GM12874 (cell line): ENCODE data around the gene MAFG.

Experiments used
- TF ChIP-seq, protein P1 (sequence below): IDR thresholded peaks from 2 replicates; pipeline ENCODE4 v1.5.1; 2011; ENCODE audit warnings: low read depth, mild to moderate bottlenecking, control low read depth, low read length, moderate library complexity; ENCODE audit not compliant: insufficient read depth

MAFG gene

DNA sequence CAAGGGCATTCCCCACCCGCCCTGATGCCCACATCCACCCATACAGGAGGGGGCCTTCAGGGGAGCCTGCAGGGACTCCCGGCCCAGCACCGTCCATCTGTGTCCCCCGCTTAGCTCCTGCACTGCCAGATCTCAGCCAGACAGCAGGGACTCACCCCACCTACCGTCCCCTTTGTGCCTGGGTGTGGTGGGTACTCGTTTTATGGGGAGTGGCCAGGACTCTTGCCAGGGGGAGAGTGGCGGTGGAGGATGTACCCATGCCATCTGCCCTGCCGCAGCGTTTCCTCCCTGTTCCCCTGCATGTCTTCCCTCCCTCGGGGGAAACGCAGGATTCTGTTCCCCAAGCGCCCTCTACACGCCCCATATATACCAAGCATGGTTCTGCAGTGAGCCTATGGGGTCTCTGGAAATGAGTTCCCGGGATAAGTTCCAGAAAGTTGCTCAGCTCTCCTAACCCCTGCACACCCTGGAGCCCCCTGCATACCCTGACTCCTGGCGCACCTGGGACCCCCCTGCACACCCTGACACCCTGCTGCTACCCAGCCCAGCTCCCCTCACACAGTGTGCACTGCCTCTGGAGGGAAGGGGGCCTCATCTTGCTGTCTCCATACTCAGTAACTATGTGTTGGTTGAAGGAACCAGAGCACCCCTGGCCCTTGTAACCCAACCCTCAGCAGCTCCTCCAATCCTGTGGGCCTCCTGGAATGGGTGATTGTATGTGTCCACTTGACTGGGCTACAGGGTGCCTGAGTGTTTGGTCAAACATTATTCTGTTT lies 4.2 kb upstream of the MAFG start:
- TF ChIP-seq, protein P1, sequence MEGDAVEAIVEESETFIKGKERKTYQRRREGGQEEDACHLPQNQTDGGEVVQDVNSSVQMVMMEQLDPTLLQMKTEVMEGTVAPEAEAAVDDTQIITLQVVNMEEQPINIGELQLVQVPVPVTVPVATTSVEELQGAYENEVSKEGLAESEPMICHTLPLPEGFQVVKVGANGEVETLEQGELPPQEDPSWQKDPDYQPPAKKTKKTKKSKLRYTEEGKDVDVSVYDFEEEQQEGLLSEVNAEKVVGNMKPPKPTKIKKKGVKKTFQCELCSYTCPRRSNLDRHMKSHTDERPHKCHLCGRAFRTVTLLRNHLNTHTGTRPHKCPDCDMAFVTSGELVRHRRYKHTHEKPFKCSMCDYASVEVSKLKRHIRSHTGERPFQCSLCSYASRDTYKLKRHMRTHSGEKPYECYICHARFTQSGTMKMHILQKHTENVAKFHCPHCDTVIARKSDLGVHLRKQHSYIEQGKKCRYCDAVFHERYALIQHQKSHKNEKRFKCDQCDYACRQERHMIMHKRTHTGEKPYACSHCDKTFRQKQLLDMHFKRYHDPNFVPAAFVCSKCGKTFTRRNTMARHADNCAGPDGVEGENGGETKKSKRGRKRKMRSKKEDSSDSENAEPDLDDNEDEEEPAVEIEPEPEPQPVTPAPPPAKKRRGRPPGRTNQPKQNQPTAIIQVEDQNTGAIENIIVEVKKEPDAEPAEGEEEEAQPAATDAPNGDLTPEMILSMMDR, result no peak

DNA sequence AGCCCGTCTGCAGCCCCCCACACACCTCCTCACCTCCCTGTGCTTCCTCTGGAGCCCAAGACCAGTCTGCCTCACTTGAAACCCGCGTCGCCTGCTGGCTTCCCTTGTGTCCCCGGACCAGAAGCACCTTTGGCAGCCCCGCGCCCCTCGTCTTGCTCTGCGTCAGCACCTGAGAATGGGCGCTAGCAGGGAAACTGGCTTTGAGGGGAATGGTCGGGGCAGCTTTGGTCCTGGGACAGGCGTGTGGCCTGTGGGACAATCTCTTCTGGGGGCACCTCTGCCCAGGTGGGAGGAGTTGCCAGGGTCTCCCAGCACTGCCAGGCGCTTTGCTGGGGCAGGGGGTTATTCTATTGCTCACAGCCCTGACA lies 3.6 kb upstream of the MAFG start:
- TF ChIP-seq, protein P1, result no peak

DNA sequence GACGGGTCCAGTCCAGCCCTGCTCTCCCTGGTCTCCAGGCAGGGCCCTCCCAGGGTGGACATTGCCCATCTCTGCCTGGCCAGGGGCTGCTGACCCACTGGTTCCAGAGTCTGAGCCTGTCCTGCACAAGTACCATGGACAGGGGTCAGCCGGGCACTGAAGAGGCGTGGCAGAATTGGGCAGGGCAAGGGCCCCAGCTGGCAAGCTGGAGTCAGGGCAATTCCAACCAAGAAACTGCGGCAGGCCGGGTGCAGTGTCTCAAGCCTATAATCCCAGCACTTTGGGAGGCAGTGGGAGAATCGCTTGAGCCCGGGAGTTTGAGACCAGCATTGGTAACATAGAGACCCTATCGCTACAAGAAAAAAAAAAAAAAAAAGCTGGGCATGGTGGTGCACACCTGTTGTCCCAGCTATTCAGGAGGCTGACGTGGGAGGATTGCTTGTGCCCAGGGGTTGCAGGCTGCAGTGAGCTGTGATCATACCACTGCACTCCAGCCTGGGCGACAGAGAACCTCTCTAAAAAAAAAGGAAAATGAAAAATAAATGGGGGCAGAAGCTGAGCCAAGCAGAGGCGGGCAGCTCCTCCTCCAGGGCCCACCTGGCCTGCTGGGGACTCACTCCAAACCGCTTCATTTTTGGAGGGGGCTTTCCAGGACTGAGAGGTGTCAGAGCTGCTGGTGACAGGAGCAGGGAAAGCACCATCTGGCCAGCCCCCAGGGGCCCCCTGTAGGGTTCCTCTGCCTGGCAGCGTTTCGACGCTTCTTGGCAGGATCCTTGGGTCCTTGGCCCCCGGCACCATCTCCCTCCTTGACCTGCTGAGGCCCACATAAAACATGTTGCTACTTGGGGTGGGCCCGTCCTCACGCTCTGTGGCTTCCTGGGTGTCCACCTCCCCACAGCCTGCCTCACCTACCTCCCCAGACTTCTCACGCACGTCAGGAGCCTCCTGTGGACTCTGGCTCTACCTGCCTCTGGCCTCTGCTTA lies 2.9 kb upstream of the MAFG start:
- TF ChIP-seq, protein P1, result no peak

DNA sequence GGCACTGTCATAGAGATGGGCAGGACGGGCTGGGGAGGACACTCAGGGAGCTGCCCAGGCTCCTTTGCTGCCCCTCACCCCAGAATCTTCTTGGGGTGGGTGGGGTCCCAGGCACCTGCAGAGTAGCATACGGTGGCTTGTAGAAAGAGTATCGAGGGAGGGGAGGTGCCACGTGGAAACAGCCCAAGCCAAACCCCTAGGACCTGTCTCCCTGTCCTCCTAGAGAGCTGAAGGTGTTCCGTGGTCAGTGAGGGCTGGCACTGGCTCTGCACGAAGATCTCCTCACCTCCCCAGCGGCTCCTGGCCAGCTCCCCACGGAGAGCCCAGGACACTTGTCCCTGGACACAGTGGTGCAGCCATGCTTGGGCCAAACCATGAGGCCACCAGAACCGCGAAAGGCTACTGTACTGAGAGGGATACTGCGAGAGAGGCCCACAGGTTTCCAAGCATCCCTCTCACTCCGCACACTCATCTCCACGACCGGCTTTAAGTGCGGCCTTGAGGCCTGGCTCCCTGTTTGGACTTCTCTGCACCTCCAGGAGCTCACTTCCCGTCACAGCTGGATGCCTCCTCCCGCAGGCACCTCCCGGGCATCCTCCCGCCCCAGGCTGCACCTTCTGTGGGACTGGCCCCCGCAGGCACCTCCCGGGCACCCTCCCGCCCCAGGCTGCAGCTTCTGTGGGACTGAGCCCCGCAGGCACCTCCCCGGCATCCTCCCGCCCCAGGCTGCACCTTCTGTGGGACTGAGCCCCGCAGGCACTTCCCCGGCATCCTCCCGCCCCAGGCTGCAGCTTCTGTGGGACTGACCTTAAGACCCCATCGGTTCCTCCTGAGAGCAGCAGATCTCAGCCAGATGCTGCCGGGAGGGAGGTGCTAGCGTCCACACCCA lies 2.0 kb upstream of the MAFG start:
- TF ChIP-seq, protein P1, result no peak

DNA sequence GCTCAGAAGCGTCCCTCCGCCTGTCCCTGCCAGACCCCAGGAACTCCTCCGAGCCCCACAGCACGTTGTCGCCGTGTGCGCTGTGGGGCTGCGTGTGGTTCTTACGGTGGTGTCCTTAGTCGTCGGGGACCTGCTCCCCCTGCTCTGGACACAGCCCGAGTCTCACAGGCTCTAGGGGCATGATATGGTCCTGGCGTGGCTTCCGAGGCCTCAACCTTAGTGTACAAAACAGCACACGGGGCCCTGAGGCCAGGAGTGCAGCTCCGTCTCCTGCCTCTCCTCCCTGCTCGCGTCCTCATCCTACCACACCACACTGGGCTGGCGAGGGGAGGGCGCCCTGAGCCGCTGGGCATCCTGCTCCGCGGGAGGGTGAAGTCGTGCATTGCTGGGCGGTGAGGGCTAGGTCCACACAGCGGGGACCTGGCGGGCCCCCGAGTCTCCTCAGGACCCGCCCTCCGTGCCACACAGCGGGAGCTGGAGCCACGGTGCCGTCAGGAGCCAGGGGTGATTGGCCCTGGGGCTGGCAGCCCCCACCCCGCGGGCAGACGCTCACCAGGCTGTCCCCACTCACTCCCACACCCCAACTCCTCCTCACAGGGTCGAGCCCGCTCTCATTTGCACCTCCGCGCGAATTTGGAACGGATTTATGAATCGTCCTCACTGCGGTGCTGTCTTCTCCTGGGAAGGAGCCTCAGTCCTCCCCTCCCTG lies 1.2 kb upstream of the MAFG start:
- TF ChIP-seq, protein P1, result no peak

DNA sequence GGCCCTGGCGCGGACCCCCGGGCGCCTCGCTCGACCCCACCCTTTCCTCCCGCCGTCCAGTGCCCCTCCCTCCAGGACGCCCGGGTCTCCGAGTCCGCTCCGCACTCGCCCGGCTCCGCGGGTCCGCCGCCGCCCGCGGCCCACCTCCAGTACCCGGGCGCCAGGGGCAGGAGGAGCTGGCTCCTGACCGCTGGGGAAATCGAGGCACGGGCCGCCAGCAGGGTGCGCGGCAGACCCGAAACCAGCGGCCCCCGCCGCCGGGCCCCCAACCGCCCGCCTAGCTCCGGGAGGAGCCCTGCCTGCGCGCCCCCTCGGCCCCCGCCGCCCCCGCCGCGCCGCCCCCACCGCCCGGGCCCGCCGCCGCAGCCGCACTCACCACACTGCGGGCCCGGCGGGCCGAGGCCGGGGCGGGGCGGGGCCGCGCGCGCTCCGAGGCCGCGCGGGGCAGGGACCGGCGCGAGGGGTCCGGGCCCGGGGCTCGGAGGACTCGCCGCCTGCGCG lies 333 bp downstream of the MAFG start:
- TF ChIP-seq, protein P1, result no peak
